ENCODE results near the gene XIST.
A peak's percentile ranks its signal among the peaks of the same experiment; 100 is the strongest.

XIST gene

GRCh38 chrX:73852467-73852866, at the start of gene XIST:
Gene XIST (minus strand): TSS chrX:73852714.
- TF ChIP-seq EP300 (IDR thresholded peaks at IDR 0.05; ENCODE audit: borderline replicate concordance) (no peak), CEBPB (IDR thresholded peaks at IDR 0.05) (no peak), MAX (IDR thresholded peaks at IDR 0.05) (no peak), NFIC (IDR thresholded peaks at IDR 0.05) (no peak), ZBTB7A (IDR thresholded peaks at IDR 0.05; ENCODE audit: low read depth) (no peak), TCF12 (IDR thresholded peaks at IDR 0.05; ENCODE audit: low read depth) (no peak), FOXM1 (IDR thresholded peaks at IDR 0.05; ENCODE audit: borderline replicate concordance, low read depth) (no peak), CREB1 (IDR thresholded peaks at IDR 0.05; ENCODE audit: low read depth) (no peak)

- peak; percentile 30; the same call in 1 of the 2 replicates for TF ChIP-seq YY1 (IDR thresholded peaks at IDR 0.05; ENCODE audit: low read depth)
Observed at GRCh38 chrX:73892515-73893090, 40.1 kb upstream of the XIST start.

- TF ChIP-seq EGR1 (IDR thresholded peaks at IDR 0.05) (no peak), TAF1 (IDR thresholded peaks at IDR 0.05; ENCODE audit: low read depth) (no peak), ZBTB7A (IDR thresholded peaks at IDR 0.05; ENCODE audit: low read depth) (no peak), USF1 (IDR thresholded peaks at IDR 0.05) (no peak), YY1 (IDR thresholded peaks at IDR 0.05; ENCODE audit: low read depth) (no peak), RAD21 (IDR thresholded peaks at IDR 0.05; ENCODE audit: low read depth) (no peak), REST (IDR thresholded peaks at IDR 0.05; ENCODE audit: low read depth) (no peak), TEAD4 (IDR thresholded peaks at IDR 0.05) (no peak), CREB1 (IDR thresholded peaks at IDR 0.05; ENCODE audit: low read depth) (no peak), TCF12 (IDR thresholded peaks at IDR 0.05; ENCODE audit: low read depth) (no peak), NFIC (IDR thresholded peaks at IDR 0.05) (no peak), EP300 (IDR thresholded peaks at IDR 0.05; ENCODE audit: borderline replicate concordance) (no peak), MAX (IDR thresholded peaks at IDR 0.05) (no peak), CEBPB (IDR thresholded peaks at IDR 0.05) (no peak)
Observed at GRCh38 chrX:73877687-73878086, 25.2 kb upstream of the XIST start.

GRCh38 chrX:73876911-73877310, 24.4 kb upstream of the XIST start:
- TF ChIP-seq TCF12 (IDR thresholded peaks at IDR 0.05; ENCODE audit: low read depth) = no peak

GRCh38 chrX:73868916-73869315, 16.4 kb upstream of the XIST start:
- TF ChIP-seq TAF1 (IDR thresholded peaks at IDR 0.05; ENCODE audit: low read depth) (no peak), CEBPB (IDR thresholded peaks at IDR 0.05) (no peak), EP300 (IDR thresholded peaks at IDR 0.05; ENCODE audit: borderline replicate concordance) (no peak), FOXM1 (IDR thresholded peaks at IDR 0.05; ENCODE audit: borderline replicate concordance, low read depth) (no peak), TEAD4 (IDR thresholded peaks at IDR 0.05) (no peak), RAD21 (IDR thresholded peaks at IDR 0.05; ENCODE audit: low read depth) (no peak), MAX (IDR thresholded peaks at IDR 0.05) (no peak), ZBTB7A (IDR thresholded peaks at IDR 0.05; ENCODE audit: low read depth) (no peak), CREB1 (IDR thresholded peaks at IDR 0.05; ENCODE audit: low read depth) (no peak), USF1 (IDR thresholded peaks at IDR 0.05) (no peak), REST (IDR thresholded peaks at IDR 0.05; ENCODE audit: low read depth) (no peak), YY1 (IDR thresholded peaks at IDR 0.05; ENCODE audit: low read depth) (no peak), TCF12 (IDR thresholded peaks at IDR 0.05; ENCODE audit: low read depth) (no peak)

- no peak for TF ChIP-seq EP300 (IDR thresholded peaks at IDR 0.05; ENCODE audit: borderline replicate concordance)
- TF ChIP-seq TCF12 (IDR thresholded peaks at IDR 0.05; ENCODE audit: low read depth) = no peak
- no peak for TF ChIP-seq CEBPB (IDR thresholded peaks at IDR 0.05)
- no peak for TF ChIP-seq YY1 (IDR thresholded peaks at IDR 0.05; ENCODE audit: low read depth)
- no peak for TF ChIP-seq CREB1 (IDR thresholded peaks at IDR 0.05; ENCODE audit: low read depth)
- TF ChIP-seq REST (IDR thresholded peaks at IDR 0.05; ENCODE audit: low read depth) = no peak
- TF ChIP-seq EGR1 (IDR thresholded peaks at IDR 0.05) = no peak
- TF ChIP-seq USF1 (IDR thresholded peaks at IDR 0.05) = no peak
Observed at GRCh38 chrX:73867144-73867543, 14.6 kb upstream of the XIST start.
